GM12875 (cell line): ENCODE measurements around the gene SRGAP1.

Experiments used
- H3K4me3 ChIP-seq: one replicate; pipeline ENCODE4 v1.5.1; 2011; ENCODE audit warnings: low read depth, low read length, control low read depth
- TF ChIP-seq, protein P1 (sequence below): IDR thresholded peaks from 2 replicates; pipeline ENCODE4 v1.5.1; 2011; ENCODE audit warnings: low read depth, mild to moderate bottlenecking, control low read depth, inconsistent platforms, low read length, moderate library complexity, borderline replicate concordance; ENCODE audit not compliant: insufficient read depth

SRGAP1 gene

DNA sequence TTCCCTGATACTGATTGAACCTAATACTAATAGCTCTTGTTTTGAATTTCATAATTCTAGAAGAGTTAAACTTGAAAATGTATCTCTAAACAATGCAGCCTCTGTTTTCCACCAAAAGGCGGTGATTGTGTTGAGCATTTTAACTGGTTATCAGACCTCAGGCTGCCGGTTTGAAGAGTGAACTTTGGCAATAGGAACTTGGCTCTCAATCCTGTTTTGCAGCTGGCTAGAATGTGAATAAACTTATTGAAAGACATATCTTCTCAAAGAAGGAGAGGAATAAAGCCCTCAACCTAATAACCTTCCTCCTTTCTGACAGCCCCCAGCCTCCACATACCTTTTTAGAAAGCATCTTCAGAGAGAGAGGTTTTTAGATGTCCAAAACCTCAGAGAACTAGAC lies 105.4 kb downstream of the SRGAP1 start:
- TF ChIP-seq, protein P1, sequence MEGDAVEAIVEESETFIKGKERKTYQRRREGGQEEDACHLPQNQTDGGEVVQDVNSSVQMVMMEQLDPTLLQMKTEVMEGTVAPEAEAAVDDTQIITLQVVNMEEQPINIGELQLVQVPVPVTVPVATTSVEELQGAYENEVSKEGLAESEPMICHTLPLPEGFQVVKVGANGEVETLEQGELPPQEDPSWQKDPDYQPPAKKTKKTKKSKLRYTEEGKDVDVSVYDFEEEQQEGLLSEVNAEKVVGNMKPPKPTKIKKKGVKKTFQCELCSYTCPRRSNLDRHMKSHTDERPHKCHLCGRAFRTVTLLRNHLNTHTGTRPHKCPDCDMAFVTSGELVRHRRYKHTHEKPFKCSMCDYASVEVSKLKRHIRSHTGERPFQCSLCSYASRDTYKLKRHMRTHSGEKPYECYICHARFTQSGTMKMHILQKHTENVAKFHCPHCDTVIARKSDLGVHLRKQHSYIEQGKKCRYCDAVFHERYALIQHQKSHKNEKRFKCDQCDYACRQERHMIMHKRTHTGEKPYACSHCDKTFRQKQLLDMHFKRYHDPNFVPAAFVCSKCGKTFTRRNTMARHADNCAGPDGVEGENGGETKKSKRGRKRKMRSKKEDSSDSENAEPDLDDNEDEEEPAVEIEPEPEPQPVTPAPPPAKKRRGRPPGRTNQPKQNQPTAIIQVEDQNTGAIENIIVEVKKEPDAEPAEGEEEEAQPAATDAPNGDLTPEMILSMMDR, result no peak
- H3K4me3 ChIP-seq, result no peak overlapping the region

DNA sequence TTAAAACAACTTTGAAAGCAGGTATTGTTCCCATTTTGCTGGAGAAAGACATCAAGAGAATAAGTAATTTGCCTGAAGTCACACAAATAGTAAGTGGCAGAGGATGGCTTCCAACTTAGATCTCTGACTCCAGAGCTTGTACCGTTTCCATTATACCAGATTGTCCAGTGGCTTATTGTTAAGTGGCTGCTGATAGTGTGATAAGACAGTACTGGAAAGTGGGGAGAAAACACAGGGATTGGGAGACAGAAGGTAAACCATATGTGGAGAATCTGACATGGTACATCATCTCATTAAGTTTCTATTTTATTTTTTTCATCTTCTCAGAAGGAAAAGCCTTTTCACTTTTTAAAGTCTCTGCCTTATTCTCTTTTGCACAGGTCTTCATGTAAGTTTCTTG lies 108.5 kb downstream of the SRGAP1 start:
- no peak overlapping the region for H3K4me3 ChIP-seq
- TF ChIP-seq, protein P1, result no peak

DNA sequence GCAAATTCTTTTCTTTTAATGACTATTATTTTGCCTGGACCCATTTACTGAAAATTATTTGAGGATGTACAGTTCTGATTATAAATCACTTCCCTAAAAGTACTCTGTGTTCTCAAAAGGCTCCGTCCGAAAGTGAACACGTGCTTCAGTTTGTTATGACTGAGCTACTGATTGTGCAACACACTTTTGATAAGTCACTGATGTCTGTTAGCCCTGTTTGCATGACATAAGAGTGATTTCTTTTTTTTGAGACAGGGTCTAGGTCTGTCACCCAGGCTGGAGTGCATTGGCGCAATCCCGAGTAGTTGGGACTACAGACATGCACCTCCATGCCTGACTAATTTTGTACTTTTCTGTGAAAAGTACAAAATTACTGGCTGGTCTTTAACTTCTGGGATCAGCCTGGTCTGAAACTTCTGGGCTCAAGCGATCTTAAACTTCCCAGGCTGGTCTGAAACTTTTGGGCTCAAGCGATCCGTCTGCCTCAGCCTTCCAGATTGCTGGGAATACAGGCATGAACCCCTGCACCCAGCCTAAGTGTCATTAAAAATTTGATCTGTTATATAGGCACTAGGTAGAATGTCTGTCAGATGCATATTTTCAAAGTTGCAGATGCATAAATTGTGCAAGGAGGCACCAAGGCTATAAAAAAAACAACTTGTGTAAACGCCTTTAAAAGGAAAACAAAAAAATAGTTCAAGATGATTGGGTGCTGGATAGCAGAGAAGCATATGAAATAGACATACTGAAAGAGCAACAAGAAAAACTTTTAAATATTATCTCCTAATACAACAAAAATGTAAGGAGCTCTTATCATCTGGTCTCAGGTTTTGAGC lies 111.5 kb downstream of the SRGAP1 start:
- H3K4me3 ChIP-seq, result no peak overlapping the region
- TF ChIP-seq, protein P1, result no peak

DNA sequence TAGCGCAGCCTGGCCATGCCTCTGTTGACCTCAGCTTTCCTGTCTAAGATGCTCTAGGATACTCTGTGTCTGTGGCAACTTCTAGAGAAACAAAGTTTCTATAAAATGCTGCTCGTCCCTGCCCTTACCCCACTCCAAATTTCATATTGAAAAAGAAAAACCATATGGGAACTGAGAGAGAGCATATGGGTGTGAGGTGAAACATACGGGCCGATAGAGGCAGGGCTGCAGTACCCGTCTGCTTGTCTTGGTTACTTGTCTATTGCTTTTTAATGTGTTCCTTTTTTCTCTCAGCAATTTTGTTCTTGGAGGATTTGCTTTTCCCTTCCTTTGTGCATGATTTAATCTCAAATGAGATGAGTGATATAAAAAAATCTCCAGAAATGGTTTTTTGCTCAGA lies 113.0 kb downstream of the SRGAP1 start:
- no peak overlapping the region for H3K4me3 ChIP-seq
- TF ChIP-seq, protein P1, result no peak

DNA sequence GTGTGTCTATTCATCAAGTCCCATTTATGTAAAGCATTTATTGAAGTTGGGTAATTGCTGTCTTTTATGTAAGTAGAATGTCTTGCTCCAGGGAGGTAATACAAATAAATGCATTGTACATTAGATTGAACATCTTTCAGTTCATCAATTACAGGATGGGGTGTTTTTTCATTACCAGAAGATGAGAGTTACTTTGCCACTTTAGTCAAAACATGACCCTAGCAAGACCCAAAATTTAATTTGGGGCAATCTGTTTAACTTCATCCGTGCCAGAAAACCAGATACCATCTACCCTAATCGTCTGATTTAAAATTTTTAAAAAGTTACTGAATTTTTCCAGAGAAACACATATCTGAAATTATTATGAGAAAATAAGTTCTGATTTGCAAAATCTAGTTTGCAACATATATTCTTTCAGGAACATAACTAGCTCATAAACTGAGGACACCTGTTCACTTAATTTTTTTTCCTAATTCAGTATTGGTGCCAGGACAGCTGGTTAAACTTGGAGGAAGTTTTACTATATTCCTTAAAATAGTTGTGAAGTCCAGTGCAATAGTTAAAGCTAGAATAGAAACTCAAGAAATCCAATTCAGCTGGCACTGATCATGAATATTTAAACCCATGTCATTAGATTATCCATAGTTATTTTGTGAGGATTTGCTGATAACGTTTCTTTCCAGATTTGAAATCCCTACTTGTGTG lies 114.5 kb downstream of the SRGAP1 start:
- TF ChIP-seq, protein P1, result no peak
- no peak overlapping the region for H3K4me3 ChIP-seq

DNA sequence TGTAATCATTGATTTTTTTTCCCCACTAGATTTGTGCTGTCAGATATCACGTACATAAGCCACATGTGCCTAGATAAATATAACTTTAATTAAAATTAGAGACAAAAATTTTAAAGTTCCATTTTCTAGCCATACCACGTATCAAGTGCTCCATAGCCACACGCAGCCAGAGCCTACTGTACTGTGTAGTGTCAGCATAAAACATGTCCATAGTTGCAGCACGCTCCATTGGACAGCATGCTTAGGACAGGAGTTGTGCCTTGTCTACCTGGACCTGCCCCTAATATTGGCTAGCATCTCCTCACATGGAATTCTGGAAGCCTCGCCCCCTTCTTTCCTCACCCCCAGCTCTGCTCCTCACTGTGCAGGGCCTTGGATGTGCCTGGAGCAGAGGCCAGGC lies 116.5 kb downstream of the SRGAP1 start:
- TF ChIP-seq, protein P1, result no peak
- H3K4me3 ChIP-seq, result no peak overlapping the region

DNA sequence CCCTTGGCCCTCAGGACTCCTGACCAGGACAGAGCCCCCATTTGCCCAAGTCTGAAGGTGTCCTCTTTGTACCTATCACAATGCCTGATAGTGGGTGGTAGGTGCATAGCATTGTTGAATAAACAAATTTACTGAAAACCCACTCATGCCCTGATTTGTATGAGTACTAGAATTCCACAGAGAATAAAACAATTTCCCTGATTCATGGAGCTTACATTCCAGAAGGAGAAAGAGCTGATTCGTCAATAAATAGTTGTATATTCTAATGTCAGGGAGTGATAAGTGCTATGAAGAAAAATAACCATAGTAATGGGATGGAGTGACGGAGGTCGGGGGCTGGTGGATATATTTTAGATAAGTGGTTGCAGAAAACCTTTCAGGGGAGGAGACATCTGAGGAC lies 117.0 kb downstream of the SRGAP1 start:
- TF ChIP-seq, protein P1, result no peak
- no peak overlapping the region for H3K4me3 ChIP-seq
